A549 (cell line): ENCODE results near the gene KIR2DL3. TPM values are rescaled to one million over a fixed set of nuclear protein-coding genes. Genes with fewer than 3 reads are reported as not detected.

ENCODE experiments used
- ATAC-seq, 2 experiments: fragments of 200-7000 bp in 1 of 2; fragments of >200 bp in 1 of 2; cut with Nextera tagmentation in 1 of 2; cut with Tn5 transposase in 1 of 2; 3 replicates each; pipeline versions ENCODE4 v1.8.0 to v1.9.1; 2018 to 2020; ENCODE audit warnings: mild to moderate bottlenecking in 1 of 2, moderate library complexity in 1 of 2
- CTCF ChIA-PET: fragments of 300-600 bp; sonication (Branson Sonifier 250); formaldehyde crosslinking; extraction: SDS; loops from one replicate; lab custom pipeline; 2021; ENCODE audit warnings: antibody characterized with exemption, inconsistent platforms; lab: Yijun Ruan, JAX
- POLR2A ChIA-PET: fragments of 350-600 bp; formaldehyde crosslinking; extraction: SDS; loops from one replicate; lab custom pipeline; 2021; ENCODE audit warnings: antibody characterized with exemption, inconsistent platforms; lab: Yijun Ruan, JAX
- DNase-seq, 2 experiments: peaks; one replicate each; pipeline versions ENCODE4 v3.0.0 to v3.0.0-alpha.2; 2011 to 2016; ENCODE audit warnings: low read depth in 1 of 2, low spot score in 1 of 2
- FAIRE-seq: peaks from 2 replicates; lab custom pipeline; 2011; peaks lifted over from hg19 to GRCh38; lab: Jason Lieb, UNC
- H3K27ac ChIP-seq, 2 experiments: fragments of >200 bp; sonication (Bioruptor Twin); formaldehyde crosslinking; 3 replicates each; pipeline ENCODE4 v1.5.1; 2016 to 2017
- H3K4me1 ChIP-seq: fragments of >200 bp; sonication (Bioruptor Twin); formaldehyde crosslinking; 3 replicates; pipeline ENCODE4 v1.6.1; 2016
- H3K4me2 ChIP-seq: fragments of >200 bp; sonication (Bioruptor Twin); formaldehyde crosslinking; 3 replicates; pipeline ENCODE4 v1.6.1; 2016
- H3K4me3 ChIP-seq: fragments of >200 bp; sonication (Bioruptor Twin); formaldehyde crosslinking; 3 replicates; pipeline ENCODE4 v1.5.1; 2016
- H3K9me3 ChIP-seq: fragments of >200 bp; sonication (Bioruptor Twin); formaldehyde crosslinking; 3 replicates; pipeline ENCODE4 v1.6.1; 2016
- CBX8 ChIP-seq: fragments of 200-600 bp; sonication (generic); IDR thresholded peaks from 2 replicates; pipeline ENCODE4 v1.6.1; 2016
- EHF ChIP-seq: fragments of 250-450 bp; sonication (Bioruptor Pico); IDR thresholded peaks from 2 replicates; pipeline ENCODE4 v1.5.0; 2020; ENCODE audit warnings: mild to moderate bottlenecking
- FOSB ChIP-seq: fragments of 250-450 bp; sonication (Bioruptor Pico); IDR thresholded peaks from 2 replicates; pipeline ENCODE4 v1.5.0; 2020; ENCODE audit warnings: mild to moderate bottlenecking, moderate library complexity
- GATA3 ChIP-seq: IDR thresholded peaks from 2 replicates; pipeline ENCODE4 v1.6.1; 2012; ENCODE audit warnings: borderline replicate concordance
- HES2 ChIP-seq: fragments of >200 bp; sonication (Bioruptor Twin); formaldehyde crosslinking; IDR thresholded peaks from 2 replicates; pipeline ENCODE4 v1.6.1; 2016
- HOXB13 ChIP-seq: fragments of 250-450 bp; sonication (Bioruptor Pico); IDR thresholded peaks from 2 replicates; pipeline ENCODE4 v1.5.0; 2020; ENCODE audit warnings: low read depth, mild to moderate bottlenecking, moderate library complexity
- KDM1A ChIP-seq: fragments of 200-600 bp; sonication (generic); IDR thresholded peaks from 2 replicates; pipeline ENCODE4 v1.6.1; 2016; ENCODE audit warnings: low read depth, mild to moderate bottlenecking
- PHF8 ChIP-seq: fragments of 200-600 bp; sonication (generic); IDR thresholded peaks from 2 replicates; pipeline ENCODE4 v1.6.1; 2016; ENCODE audit warnings: low read depth, mild to moderate bottlenecking, antibody characterized with exemption, moderate library complexity, borderline replicate concordance
- POLR2A ChIP-seq: IDR thresholded peaks from 2 replicates; pipeline ENCODE4 v1.6.1; 2012; ENCODE audit warnings: mild to moderate bottlenecking, low read length
- POLR2AphosphoS2 ChIP-seq: conservative IDR thresholded peaks from 2 replicates; pipeline ENCODE4 v1.6.1; 2012; ENCODE audit warnings: low read length, improper control_type of control experiment, inconsistent platforms
- RAD21 ChIP-seq, 2 experiments: fragments of >200 bp in 1 of 2; sonication (Bioruptor Twin) in 1 of 2; formaldehyde crosslinking in 1 of 2; IDR thresholded peaks in 1 of 2; conservative IDR thresholded peaks in 1 of 2; 2 replicates in 1 of 2; 3 replicates in 1 of 2; pipeline ENCODE4 v1.6.1; 2012 to 2018; ENCODE audit warnings: inconsistent platforms in 1 of 2
- RARB ChIP-seq: fragments of 250-450 bp; sonication (Bioruptor Pico); IDR thresholded peaks from 2 replicates; pipeline ENCODE4 v1.8.0; 2021; ENCODE audit warnings: mild to moderate bottlenecking, moderate library complexity
- REST ChIP-seq: fragments of 200-600 bp; sonication (generic); IDR thresholded peaks from 2 replicates; pipeline ENCODE4 v1.6.1; 2016; ENCODE audit warnings: antibody characterized with exemption, mild to moderate bottlenecking, moderate library complexity
- RFX5 ChIP-seq: fragments of 450-650 bp; IDR thresholded peaks from 2 replicates; pipeline ENCODE4 v1.7.1; 2014; ENCODE audit warnings: antibody characterized with exemption, mild to moderate bottlenecking, moderate library complexity
- RNF2 ChIP-seq: fragments of 200-600 bp; sonication (generic); IDR thresholded peaks from 2 replicates; pipeline ENCODE4 v1.6.1; 2016; ENCODE audit warnings: low read depth, mild to moderate bottlenecking, antibody characterized with exemption, moderate library complexity, borderline replicate concordance
- ZNF302 ChIP-seq: fragments of 250-450 bp; sonication (Bioruptor Pico); IDR thresholded peaks from 2 replicates; pipeline ENCODE4 v1.9.0; 2021; ENCODE audit warnings: inconsistent platforms, mild to moderate bottlenecking, moderate library complexity
- WGBS: methylation state at CpG from one replicate; pipeline ENCODE4 v1.1.6; 2017; ENCODE audit errors: missing lambda C conversion rate; 5-methylcytosine and 5-hydroxymethylcytosine counted together
- polyA plus RNA-seq, 4 experiments: library from polyadenylated mRNA; depleted of rRNA in 3 of 4; stranded (reverse); fragments of >200 nt; fragmentation: RNase III in 1 of 4; extraction: RNeasy Plus Mini Kit Qiagen cat#74134 plus additional on column Dnase treatment in 1 of 4; gene quantifications; 2 replicates in 3 of 4; 3 replicates in 1 of 4; pipeline ENCODE4 v1.2.3, GENCODE V29; 2011 to 2017
- TF ChIP-seq, protein P1 (sequence below): fragments of 250-450 bp; sonication (Bioruptor Pico); IDR thresholded peaks from 2 replicates; pipeline ENCODE4 v1.5.0; 2021; ENCODE audit warnings: mild to moderate bottlenecking, moderate library complexity, borderline replicate concordance

Gene KIR2DL3
- polyA plus RNA-seq, 2 of the 4 experiments (the other 2 are of a cell fraction): not detected

DNA sequence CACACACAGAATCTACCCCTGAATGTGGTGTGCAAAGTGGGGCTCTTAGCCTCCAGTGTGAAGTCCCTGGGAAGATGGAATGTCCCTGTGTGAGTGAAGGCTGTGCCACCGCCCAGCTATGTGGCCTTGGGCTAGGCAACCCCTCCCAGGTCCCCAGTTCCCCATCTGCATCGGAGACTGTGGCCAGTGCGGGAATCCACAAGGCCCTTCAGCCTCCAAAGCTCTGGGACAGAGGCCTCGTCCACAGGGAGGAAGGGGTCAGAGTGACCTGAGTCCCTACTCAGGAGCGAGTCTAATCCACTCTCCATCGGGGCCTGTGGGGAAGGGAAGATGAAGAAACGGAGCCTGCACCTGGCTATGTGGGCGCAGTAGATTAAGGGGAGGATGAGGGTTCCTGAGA lies 33.4 kb upstream of the KIR2DL3 start:
- POLR2A ChIA-PET: no interaction called here
- no peak for ATAC-seq
- 8% methylated on average over 8 of the region's 8 CpGs for WGBS
- no peak for DNase-seq
- Histone ChIP-seq H3K4me2 (no peak overlapping the region), H3K4me1 (no peaks in the 10 kb centered on the region), H3K4me3 (no peak overlapping the region), H3K27ac (no peak overlapping the region), H3K9me3 (no peaks in the 10 kb centered on the region; the same call in 2 of the 3 replicates)
- no peak for FAIRE-seq
- TF ChIP-seq, protein P1, sequence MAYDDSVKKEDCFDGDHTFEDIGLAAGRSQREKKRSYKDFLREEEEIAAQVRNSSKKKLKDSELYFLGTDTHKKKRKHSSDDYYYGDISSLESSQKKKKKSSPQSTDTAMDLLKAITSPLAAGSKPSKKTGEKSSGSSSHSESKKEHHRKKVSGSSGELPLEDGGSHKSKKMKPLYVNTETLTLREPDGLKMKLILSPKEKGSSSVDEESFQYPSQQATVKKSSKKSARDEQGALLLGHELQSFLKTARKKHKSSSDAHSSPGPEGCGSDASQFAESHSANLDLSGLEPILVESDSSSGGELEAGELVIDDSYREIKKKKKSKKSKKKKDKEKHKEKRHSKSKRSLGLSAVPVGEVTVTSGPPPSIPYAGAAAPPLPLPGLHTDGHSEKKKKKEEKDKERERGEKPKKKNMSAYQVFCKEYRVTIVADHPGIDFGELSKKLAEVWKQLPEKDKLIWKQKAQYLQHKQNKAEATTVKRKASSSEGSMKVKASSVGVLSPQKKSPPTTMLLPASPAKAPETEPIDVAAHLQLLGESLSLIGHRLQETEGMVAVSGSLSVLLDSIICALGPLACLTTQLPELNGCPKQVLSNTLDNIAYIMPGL (CRISPR knock-in tag): no peak
- TF ChIP-seq KDM1A (no peak), RFX5 (no peak), HES2 (no peak), RARB (CRISPR knock-in tag) (no peak), RAD21 (conservative IDR thresholded peaks at IDR 0.05 in 1 of 2, IDR thresholded peaks at IDR 0.05 in 1 of 2) (no peak), REST (no peak), FOSB (CRISPR knock-in tag) (no peak), CBX8 (no peak), GATA3 (no peak)
- CTCF ChIA-PET: no interaction called here

DNA sequence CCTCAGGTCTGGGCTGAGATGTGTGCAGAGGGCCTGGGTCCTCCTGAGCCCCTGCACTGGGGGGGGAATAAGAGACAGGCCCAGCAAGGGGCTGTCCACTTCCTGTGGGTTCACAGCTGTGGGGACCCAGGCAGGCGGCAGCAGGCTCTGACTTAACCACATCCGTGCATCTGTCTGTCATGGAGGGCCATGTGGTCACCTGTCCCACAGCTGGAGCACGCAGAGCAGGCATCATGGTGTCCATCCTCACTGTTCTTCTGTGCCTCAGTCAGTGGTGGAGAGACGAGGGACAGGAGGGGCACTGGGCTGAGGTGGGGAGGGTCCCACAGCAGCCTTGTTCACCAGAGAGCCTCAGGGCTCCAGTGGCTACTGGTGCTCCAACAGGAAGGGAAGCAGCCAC lies 30.4 kb upstream of the KIR2DL3 start:
- H3K4me1 ChIP-seq: no peaks in the 10 kb centered on the region
- TF ChIP-seq POLR2AphosphoS2: no peak
- TF ChIP-seq HOXB13 (CRISPR knock-in tag): no peak
- TF ChIP-seq POLR2A: no peak
- no peak for TF ChIP-seq HES2
- TF ChIP-seq PHF8: no peak
- no peak for TF ChIP-seq REST
- TF ChIP-seq ZNF302: no peak
- TF ChIP-seq, protein P1 (CRISPR knock-in tag): no peak
- TF ChIP-seq RNF2: no peak
- no peak for TF ChIP-seq EHF (CRISPR knock-in tag)
- no peak for TF ChIP-seq RARB (CRISPR knock-in tag)
- POLR2A ChIA-PET: no interaction called here
- no peak overlapping the region for H3K4me2 ChIP-seq
- WGBS: 22% methylated on average over 4 of the region's 4 CpGs
- H3K4me3 ChIP-seq: no peak overlapping the region
- FAIRE-seq (no peak), DNase-seq (no peak), ATAC-seq (no peak; a peak in 1 of 6 replicates)
- no peak overlapping the region for H3K27ac ChIP-seq
- CTCF ChIA-PET: interaction anchor here (1.9 kb wide), 1 partner anchor 34 kb away, joined by 4 read pairs; no protein-coding TSS in a partner anchor
- no peaks in the 10 kb centered on the region; the same call in 2 of the 3 replicates for H3K9me3 ChIP-seq
